Loucy (cell line): ENCODE results near the gene SACS.

Source experiments
- H2AFZ ChIP-seq: fragments of 200-600 bp; sonication (generic); 2 replicates; pipeline ENCODE4 v1.6.0; 2016; ENCODE audit warnings: antibody characterized with exemption, mild to moderate bottlenecking, low read length, moderate library complexity
- H3F3A ChIP-seq: fragments of 200-600 bp; 2 replicates; pipeline ENCODE4 v1.6.0; 2016; ENCODE audit warnings: antibody characterized with exemption, low read depth, mild to moderate bottlenecking
- H3K27me3 ChIP-seq: fragments of 200-600 bp; sonication (generic); 2 replicates; pipeline ENCODE4 v1.6.1; 2014; ENCODE audit warnings: low read length, mild to moderate bottlenecking; ENCODE audit not compliant: insufficient read depth, poor library complexity, severe bottlenecking
- H3K36me3 ChIP-seq: fragments of 200-600 bp; sonication (generic); 2 replicates; pipeline ENCODE4 v1.6.1; 2016; ENCODE audit warnings: low read length; ENCODE audit not compliant: insufficient read depth
- H3K4me1 ChIP-seq: fragments of 200-600 bp; sonication (generic); 2 replicates; pipeline ENCODE4 v1.5.1; 2014; ENCODE audit warnings: low read length, mild to moderate bottlenecking; ENCODE audit not compliant: insufficient read depth, poor library complexity, severe bottlenecking
- H3K4me2 ChIP-seq: fragments of 200-600 bp; sonication (generic); 2 replicates; pipeline ENCODE4 v1.6.0; 2014; ENCODE audit warnings: antibody characterized with exemption, low read length, low read depth, mild to moderate bottlenecking; ENCODE audit not compliant: poor library complexity, severe bottlenecking
- H3K4me3 ChIP-seq: fragments of 200-600 bp; sonication (generic); 2 replicates; pipeline ENCODE4 v1.5.1; 2014; ENCODE audit warnings: low read length, mild to moderate bottlenecking, mixed read lengths; ENCODE audit not compliant: poor library complexity, severe bottlenecking
- H3K79me2 ChIP-seq: fragments of 200-600 bp; sonication (generic); 2 replicates; pipeline ENCODE4 v1.6.1; 2014; ENCODE audit warnings: low read length; ENCODE audit not compliant: insufficient read depth
- H3K9ac ChIP-seq: fragments of 200-600 bp; sonication (generic); 2 replicates; pipeline ENCODE4 v1.6.0; 2014; ENCODE audit warnings: mild to moderate bottlenecking, low read depth, low read length, moderate library complexity; ENCODE audit not compliant: poor library complexity, severe bottlenecking
- H3K9me2 ChIP-seq: fragments of 200-600 bp; sonication (generic); replicated peaks from 2 replicates; pipeline ENCODE4 v1.6.1; 2016; ENCODE audit warnings: low read depth, low read length, mixed read lengths
- H3K9me3 ChIP-seq: fragments of 200-600 bp; sonication (generic); 2 replicates; pipeline ENCODE4 v1.6.1; 2014; ENCODE audit warnings: mild to moderate bottlenecking, antibody characterized with exemption, low read length, low read depth; ENCODE audit not compliant: insufficient read depth
- H4K20me1 ChIP-seq: fragments of 200-600 bp; sonication (generic); 2 replicates; pipeline ENCODE4 v1.6.0; 2014; ENCODE audit warnings: antibody characterized with exemption, low read length, mild to moderate bottlenecking; ENCODE audit not compliant: insufficient read depth, poor library complexity, severe bottlenecking
- EZH2phosphoT487 ChIP-seq: fragments of 200-600 bp; IDR thresholded peaks from 2 replicates; pipeline ENCODE4 v1.6.1; 2018; ENCODE audit warnings: antibody characterized with exemption, mild to moderate bottlenecking, moderate library complexity, borderline replicate concordance
- TF ChIP-seq, protein P1 (sequence below): fragments of 200-600 bp; sonication (generic); conservative IDR thresholded peaks from 2 replicates; pipeline ENCODE4 v1.5.1; 2014; ENCODE audit warnings: mild to moderate bottlenecking, antibody characterized with exemption, low read length

SACS gene

DNA sequence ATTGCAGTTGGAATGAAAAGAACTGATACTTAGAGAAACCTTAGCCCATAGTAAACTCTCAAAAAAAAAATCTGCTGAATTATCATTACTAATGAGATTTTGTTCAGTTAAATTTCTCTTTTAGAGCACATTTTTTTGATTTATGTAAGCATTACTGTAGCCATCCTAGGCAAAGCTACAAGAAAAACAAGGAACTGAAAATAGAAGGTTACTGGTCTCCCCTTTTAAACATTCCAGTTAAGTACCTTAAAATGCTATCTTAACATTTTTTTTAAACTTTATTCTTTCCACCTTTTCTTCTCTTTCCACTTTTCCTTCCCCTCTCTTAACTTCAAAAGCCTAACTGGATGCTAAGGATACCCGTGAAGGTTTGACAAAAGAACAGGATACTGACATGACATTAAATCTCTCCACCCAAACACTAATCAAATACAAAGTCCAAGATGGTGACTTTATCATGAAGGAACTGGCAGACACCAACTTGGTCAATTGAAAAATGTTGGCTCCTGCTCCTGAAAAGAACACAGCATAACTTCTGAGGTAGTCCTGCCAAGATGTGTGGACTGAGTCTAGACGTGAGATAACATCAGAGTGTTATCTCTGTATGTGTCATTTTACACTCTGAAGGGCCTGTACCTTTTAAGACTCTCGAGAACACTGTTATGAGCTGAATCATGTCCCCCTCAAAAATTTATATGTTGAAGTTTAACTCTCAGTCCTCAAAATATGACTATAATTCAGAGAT is 29.5 kb upstream of the SACS start:
- no peaks in the 10 kb centered on the region for H3K36me3 ChIP-seq
- H3K79me2 ChIP-seq: no peaks in the 10 kb centered on the region
- no peak overlapping the region for H2AFZ ChIP-seq
- H3F3A ChIP-seq: peaks cover 6% of the 10 kb centered on the region; the same call in 1 of the 2 replicates
- H3K9me2 ChIP-seq: no peaks in the 10 kb centered on the region
- H3K4me1 ChIP-seq: peaks cover 38% of the 10 kb centered on the region
- no peak overlapping the region for H3K9ac ChIP-seq
- H3K27me3 ChIP-seq: no peaks in the 10 kb centered on the region
- H4K20me1 ChIP-seq: no peaks in the 10 kb centered on the region
- H3K4me2 ChIP-seq: peak overlapping the region; percentile 25
- TF ChIP-seq, protein P1, sequence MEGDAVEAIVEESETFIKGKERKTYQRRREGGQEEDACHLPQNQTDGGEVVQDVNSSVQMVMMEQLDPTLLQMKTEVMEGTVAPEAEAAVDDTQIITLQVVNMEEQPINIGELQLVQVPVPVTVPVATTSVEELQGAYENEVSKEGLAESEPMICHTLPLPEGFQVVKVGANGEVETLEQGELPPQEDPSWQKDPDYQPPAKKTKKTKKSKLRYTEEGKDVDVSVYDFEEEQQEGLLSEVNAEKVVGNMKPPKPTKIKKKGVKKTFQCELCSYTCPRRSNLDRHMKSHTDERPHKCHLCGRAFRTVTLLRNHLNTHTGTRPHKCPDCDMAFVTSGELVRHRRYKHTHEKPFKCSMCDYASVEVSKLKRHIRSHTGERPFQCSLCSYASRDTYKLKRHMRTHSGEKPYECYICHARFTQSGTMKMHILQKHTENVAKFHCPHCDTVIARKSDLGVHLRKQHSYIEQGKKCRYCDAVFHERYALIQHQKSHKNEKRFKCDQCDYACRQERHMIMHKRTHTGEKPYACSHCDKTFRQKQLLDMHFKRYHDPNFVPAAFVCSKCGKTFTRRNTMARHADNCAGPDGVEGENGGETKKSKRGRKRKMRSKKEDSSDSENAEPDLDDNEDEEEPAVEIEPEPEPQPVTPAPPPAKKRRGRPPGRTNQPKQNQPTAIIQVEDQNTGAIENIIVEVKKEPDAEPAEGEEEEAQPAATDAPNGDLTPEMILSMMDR: no peak
- TF ChIP-seq EZH2phosphoT487: no peak
- H3K9me3 ChIP-seq: no peaks in the 10 kb centered on the region
- no peak overlapping the region for H3K4me3 ChIP-seq

DNA sequence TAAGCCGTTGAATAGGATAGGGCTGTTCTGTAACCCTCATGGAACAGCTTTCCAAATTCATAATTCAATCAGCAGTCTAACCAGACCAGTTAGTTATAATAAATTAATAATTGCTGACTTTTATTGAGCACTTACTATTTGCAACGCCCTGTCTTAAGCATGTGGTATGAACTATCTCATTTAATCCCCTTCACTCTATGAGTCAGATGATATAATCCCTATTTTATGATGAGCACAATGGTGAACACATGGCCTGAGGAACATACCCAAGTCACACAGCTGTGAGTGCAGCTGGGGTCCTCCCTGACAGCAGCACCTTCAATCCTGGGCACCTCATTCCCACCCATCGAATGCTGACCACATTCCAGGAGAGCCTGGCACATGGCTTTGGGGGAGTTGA is 28.0 kb upstream of the SACS start:
- Histone ChIP-seq H3K9me3 (no peaks in the 10 kb centered on the region), H3K4me3 (no peak overlapping the region), H3K79me2 (no peaks in the 10 kb centered on the region), H3F3A (peaks cover 6% of the 10 kb centered on the region; the same call in 1 of the 2 replicates), H3K4me1 (peaks cover 38% of the 10 kb centered on the region), H4K20me1 (no peaks in the 10 kb centered on the region), H3K4me2 (no peak overlapping the region), H2AFZ (no peak overlapping the region), H3K9me2 (no peaks in the 10 kb centered on the region), H3K9ac (no peak overlapping the region), H3K27me3 (no peaks in the 10 kb centered on the region), H3K36me3 (no peaks in the 10 kb centered on the region)
- TF ChIP-seq EZH2phosphoT487: no peak
- TF ChIP-seq, protein P1: no peak

DNA sequence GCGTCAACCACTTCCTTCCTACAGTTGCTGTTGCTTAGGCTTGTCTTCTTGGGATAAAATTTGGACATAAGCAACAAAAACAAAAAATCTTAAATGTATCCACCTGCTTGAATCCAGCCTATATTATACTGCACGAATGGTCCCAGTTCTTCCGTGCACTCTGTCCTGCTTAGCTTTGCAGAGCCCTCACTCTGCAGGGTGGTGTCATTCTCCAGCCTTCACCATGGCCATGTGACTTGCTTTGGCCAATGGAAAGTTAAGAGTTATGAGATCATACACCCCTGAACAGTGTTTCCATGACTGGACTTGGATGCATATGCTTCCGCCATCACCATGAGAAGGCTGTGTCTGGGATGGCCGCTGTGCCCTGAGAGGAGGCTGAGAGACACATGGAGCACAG is 27.4 kb upstream of the SACS start:
- Histone ChIP-seq H3K9ac (no peak overlapping the region), H3K27me3 (no peaks in the 10 kb centered on the region), H3K4me1 (peaks cover 35% of the 10 kb centered on the region), H3F3A (peaks cover 6% of the 10 kb centered on the region; the same call in 1 of the 2 replicates), H2AFZ (no peak overlapping the region), H3K36me3 (no peaks in the 10 kb centered on the region), H4K20me1 (no peaks in the 10 kb centered on the region), H3K4me3 (no peak overlapping the region), H3K9me3 (no peaks in the 10 kb centered on the region), H3K79me2 (no peaks in the 10 kb centered on the region), H3K4me2 (no peak overlapping the region), H3K9me2 (no peaks in the 10 kb centered on the region)
- no peak for TF ChIP-seq EZH2phosphoT487
- TF ChIP-seq, protein P1: no peak
